Right lobe of liver (tissue), 6 donors: Measurements from ENCODE around the gene RNF26. TPM values are rescaled to one million over a fixed set of nuclear protein-coding genes. Genes with fewer than 3 reads are reported as not detected.

Experiments used
- ATAC-seq, 4 donors: fragments of 200-7000 bp; cut with Tn5 transposase; one replicate each; pipeline ENCODE4 v1.9.1; 2020; ENCODE audit warnings: mild to moderate bottlenecking in 4 of 4, moderate library complexity in 4 of 4
- DNase-seq, 3 donors: peaks; one replicate each; pipeline ENCODE4 v3.0.0-alpha.2; 2020
- H3K27ac ChIP-seq, 3 donors: fragments of 200-600 bp; one replicate each; pipeline ENCODE4 v1.8.0; 2022
- H3K27me3 ChIP-seq, 2 donors: fragments of 200-600 bp; one replicate each; pipeline ENCODE4 v1.8.0; 2022
- H3K36me3 ChIP-seq, 4 donors: fragments of 200-600 bp; sonication (generic) in 1 of 4; one replicate each; pipeline versions ENCODE4 v1.5.1 to v1.8.0; 2017 to 2022; ENCODE audit warnings: control low read depth in 1 of 4
- H3K4me1 ChIP-seq, 4 donors: fragments of 200-600 bp; sonication (generic) in 1 of 4; one replicate each; pipeline versions ENCODE4 v1.5.1 to v1.8.0; 2017 to 2022; ENCODE audit warnings: control low read depth in 1 of 4
- H3K4me3 ChIP-seq, 3 donors: fragments of 200-600 bp; one replicate each; pipeline ENCODE4 v1.8.0; 2022
- H3K9me3 ChIP-seq, 4 donors: fragments of 200-600 bp; sonication (generic) in 1 of 4; one replicate each; pipeline versions ENCODE4 v1.5.1 to v1.8.0; 2017 to 2022; ENCODE audit warnings: control low read depth in 1 of 4
- CTCF ChIP-seq, 4 donors: fragments of 200-600 bp in 3 of 4; fragments of 450-650 bp in 1 of 4; IDR thresholded peaks; one replicate each; pipeline versions ENCODE4 v1.5.1 to v1.8.0; 2016 to 2022; ENCODE audit warnings: antibody characterized with exemption in 4 of 4, mild to moderate bottlenecking in 2 of 4
- POLR2A ChIP-seq: fragments of 450-650 bp; IDR thresholded peaks from one replicate; pipeline ENCODE4 v1.6.1; 2017; ENCODE audit warnings: antibody characterized with exemption, mild to moderate bottlenecking
- WGBS: methylation state at CpG from one replicate; pipeline ENCODE4 v1.1.6; 2018; ENCODE audit warnings: low coverage, low lambda C conversion rate; ENCODE audit not compliant: insufficient coverage; ENCODE audit errors: missing lambda C conversion rate; 5-methylcytosine and 5-hydroxymethylcytosine counted together
- intact Hi-C, 2 donors: fragments of 100-400 bp; cut with DNase I; formaldehyde crosslinking; loops; one replicate each; pipeline versions ENCODE4 v1.11.2 to v1.14.1; 2022
- total RNA-seq, 6 experiments: library from RNA; depleted of rRNA in 2 of 6; stranded (reverse); fragments of >200 nt in 2 of 6; fragmentation: NEBNext Ultra II Directional in 3 of 6; extraction: Animal tissue kit (Norgen Biotek cat#: 25700) in 3 of 6; gene quantifications; one replicate each; pipeline versions ENCODE4 v1.1.0 to v1.2.4, GENCODE V29; 2016 to 2023
- donor health status: DM: no; HTN: yes; CAD: no.
- donor health status: DM: no; HTN: no; CAD: no.
- donor health status: DM: no; HTN: no; CAD: no.
- donor health status: DM: no; HTN: yes; CAD: no.
- donor health status: DM: no; HTN: yes; CAD: no.

The RNF26 gene
- total RNA-seq, 6 experiments from 2014 or later: 12.9 to 18.1 (median 15.1) TPM

GRCh38 chr11:119372260-119373058, 38.1 kb downstream of the RNF26 start:
- H3K4me1 ChIP-seq: peaks cover 0 to 72% (median 24%) of the 10 kb centered on the region in 4 donors
- ATAC-seq (no peak), DNase-seq (peak in 2 of 3 donors; percentile 44 to 45)
- peak overlapping the region in 1 of 3 donors; percentile 10 for H3K27ac ChIP-seq
- H3K4me3 ChIP-seq: no peak overlapping the region
- H3K9me3 ChIP-seq: no peaks in the 10 kb centered on the region
- 80% methylated on average over 2 of the region's 26 CpGs for WGBS
- no peaks in the 10 kb centered on the region for H3K36me3 ChIP-seq
- TF ChIP-seq CTCF (IDR thresholded peaks at IDR 0.05) (no peak), POLR2A (no peak)
- intact Hi-C loops: loop anchor here in 1 of 2 donors (10.0 kb wide), 1 partner anchor 102 kb away; no protein-coding TSS in a partner anchor
- no peaks in the 10 kb centered on the region for H3K27me3 ChIP-seq

- H3K36me3 ChIP-seq: no peaks in the 10 kb centered on the region
- ATAC-seq (no peak), DNase-seq (peak in 1 of 3 donors; percentile 50)
- no peaks in the 10 kb centered on the region for H3K9me3 ChIP-seq
- intact Hi-C loops: loop anchor here in 1 of 2 donors (10.0 kb wide), 1 partner anchor 102 kb away; no protein-coding TSS in a partner anchor
- H3K27ac ChIP-seq: peak overlapping the region in 1 of 3 donors; percentile 82
- H3K4me3 ChIP-seq: no peak overlapping the region
- no peaks in the 10 kb centered on the region for H3K27me3 ChIP-seq
- 42% methylated on average over 7 of the region's 23 CpGs for WGBS
- TF ChIP-seq POLR2A (no peak), CTCF (IDR thresholded peaks at IDR 0.05) (no peak)
- peaks cover 0 to 64% (median 20%) of the 10 kb centered on the region in 4 donors for H3K4me1 ChIP-seq
These were observed 39.0 kb downstream of the RNF26 start for GRCh38 chr11:119373059-119373920.

GRCh38 chr11:119373921-119374631, 39.7 kb downstream of the RNF26 start:
- no peaks in the 10 kb centered on the region for H3K9me3 ChIP-seq
- H3K27ac ChIP-seq: peak overlapping the region in 1 of 3 donors; percentile 82
- H3K27me3 ChIP-seq: no peaks in the 10 kb centered on the region
- DNase-seq (peak in 2 of 3 donors; percentile 65 to 74), ATAC-seq (peak; percentile 24 to 65 (median 56))
- peaks cover 0 to 60% (median 20%) of the 10 kb centered on the region in 4 donors for H3K4me1 ChIP-seq
- intact Hi-C loops: loop anchor here in 1 of 2 donors (10.0 kb wide), 1 partner anchor 101 kb away; no protein-coding TSS in a partner anchor
- H3K4me3 ChIP-seq: no peak overlapping the region
- WGBS: 20% methylated on average over 2 of the region's 5 CpGs
- H3K36me3 ChIP-seq: no peaks in the 10 kb centered on the region
- TF ChIP-seq POLR2A: no peak
- TF ChIP-seq CTCF (IDR thresholded peaks at IDR 0.05): peak; percentile 90 to 92 (median 92)
